ENCODE measurements around the gene WEE1.

DNA sequence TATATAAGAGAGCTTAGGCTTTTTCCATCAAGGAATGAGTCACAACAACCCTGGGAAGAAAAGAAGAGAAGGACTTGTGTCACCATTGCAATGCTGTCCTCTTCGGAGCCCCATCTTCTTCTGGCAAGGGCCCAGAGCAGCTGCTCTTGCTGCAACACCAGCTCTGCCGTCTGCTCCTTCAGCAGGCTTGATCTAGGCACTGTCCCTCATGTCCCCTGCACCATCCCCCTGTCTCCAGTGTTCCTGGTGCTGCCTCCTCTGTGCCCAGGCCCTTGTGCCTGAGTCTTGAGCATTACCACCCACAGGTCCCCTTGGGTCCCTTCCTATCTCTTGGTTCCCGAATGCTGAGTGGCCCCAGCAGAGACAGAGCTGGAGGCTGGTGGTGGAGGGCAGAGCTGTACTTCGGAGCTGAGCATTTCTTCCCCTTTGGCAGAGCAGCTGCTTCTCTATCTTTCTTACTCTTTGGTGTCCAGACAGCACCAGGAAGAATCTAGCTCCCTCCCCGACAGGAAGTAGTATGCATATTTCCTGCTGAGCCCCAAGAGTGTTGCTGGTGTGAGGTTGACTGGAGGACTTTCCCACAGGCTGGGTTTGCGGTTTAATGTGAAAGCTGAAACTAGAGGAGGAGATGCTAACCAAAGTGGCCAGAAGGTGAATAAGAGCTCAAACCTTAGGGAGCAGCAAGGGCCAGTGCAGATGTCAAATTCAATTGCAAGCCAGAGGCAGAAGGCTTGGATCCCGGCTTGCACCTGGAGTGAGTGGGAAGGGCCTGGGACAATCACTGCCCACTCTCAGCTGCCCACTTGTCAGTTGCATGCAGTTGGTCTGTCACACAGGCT, 27.8 kb downstream of the WEE1 start:
- no peak for TF ChIP-seq EZH2 (IDR thresholded peaks at IDR 0.05; ENCODE audit: low read length)
- TF ChIP-seq, protein P1, sequence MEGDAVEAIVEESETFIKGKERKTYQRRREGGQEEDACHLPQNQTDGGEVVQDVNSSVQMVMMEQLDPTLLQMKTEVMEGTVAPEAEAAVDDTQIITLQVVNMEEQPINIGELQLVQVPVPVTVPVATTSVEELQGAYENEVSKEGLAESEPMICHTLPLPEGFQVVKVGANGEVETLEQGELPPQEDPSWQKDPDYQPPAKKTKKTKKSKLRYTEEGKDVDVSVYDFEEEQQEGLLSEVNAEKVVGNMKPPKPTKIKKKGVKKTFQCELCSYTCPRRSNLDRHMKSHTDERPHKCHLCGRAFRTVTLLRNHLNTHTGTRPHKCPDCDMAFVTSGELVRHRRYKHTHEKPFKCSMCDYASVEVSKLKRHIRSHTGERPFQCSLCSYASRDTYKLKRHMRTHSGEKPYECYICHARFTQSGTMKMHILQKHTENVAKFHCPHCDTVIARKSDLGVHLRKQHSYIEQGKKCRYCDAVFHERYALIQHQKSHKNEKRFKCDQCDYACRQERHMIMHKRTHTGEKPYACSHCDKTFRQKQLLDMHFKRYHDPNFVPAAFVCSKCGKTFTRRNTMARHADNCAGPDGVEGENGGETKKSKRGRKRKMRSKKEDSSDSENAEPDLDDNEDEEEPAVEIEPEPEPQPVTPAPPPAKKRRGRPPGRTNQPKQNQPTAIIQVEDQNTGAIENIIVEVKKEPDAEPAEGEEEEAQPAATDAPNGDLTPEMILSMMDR (optimal IDR thresholded peaks at IDR 0.05 in 1 of 3, IDR thresholded peaks at IDR 0.05 in 1 of 3, conservative IDR thresholded peaks at IDR 0.05 in 1 of 3; ENCODE audit: extremely low read depth in 1 of 3, insufficient read depth in 2 of 3, low read length in 3 of 3): no peak
